ENCODE measurements around the gene EIF2D. TPM values are rescaled to one million over a fixed set of nuclear protein-coding genes. Genes with fewer than 3 reads are reported as not detected.

Gene EIF2D
- total and polyA plus RNA-seq, 2 of the 13 experiments (the other 11 are each of a cell fraction or from before 2014, with no cell fraction given): 45.1 to 64.9 TPM

- TF ChIP-seq ZNF383 (CRISPR knock-in tag; IDR thresholded peaks at IDR 0.05; ENCODE audit: borderline replicate concordance) (no peak), ZNF660 (CRISPR knock-in tag; IDR thresholded peaks at IDR 0.05; ENCODE audit: borderline replicate concordance, low read depth) (no peak), NFKB2 (CRISPR knock-in tag; IDR thresholded peaks at IDR 0.05; ENCODE audit: borderline replicate concordance) (no peak), NR3C1 (CRISPR knock-in tag; IDR thresholded peaks at IDR 0.05) (no peak), TFE3 (CRISPR knock-in tag; IDR thresholded peaks at IDR 0.05) (peak; percentile 20; the same call in 1 of the 2 replicates), CCDC6 (CRISPR knock-in tag; IDR thresholded peaks at IDR 0.05) (no peak), ZNF225 (CRISPR knock-in tag; IDR thresholded peaks at IDR 0.05) (no peak), ZSCAN25 (CRISPR knock-in tag; IDR thresholded peaks at IDR 0.05) (no peak), ZNF549 (CRISPR knock-in tag; IDR thresholded peaks at IDR 0.05) (no peak), WIZ (CRISPR knock-in tag; IDR thresholded peaks at IDR 0.05) (no peak), ZNF441 (CRISPR knock-in tag; IDR thresholded peaks at IDR 0.05; ENCODE audit: borderline replicate concordance) (no peak), THRA (CRISPR knock-in tag; IDR thresholded peaks at IDR 0.05; ENCODE audit: borderline replicate concordance) (peak; percentile 45; the same call in 1 of the 2 replicates), ADNP (CRISPR knock-in tag; IDR thresholded peaks at IDR 0.05) (no peak), DNMT3B (CRISPR knock-in tag; conservative IDR thresholded peaks at IDR 0.05) (no peak), ZNF124 (CRISPR knock-in tag; IDR thresholded peaks at IDR 0.05) (no peak)
- TF ChIP-seq, protein P1, sequence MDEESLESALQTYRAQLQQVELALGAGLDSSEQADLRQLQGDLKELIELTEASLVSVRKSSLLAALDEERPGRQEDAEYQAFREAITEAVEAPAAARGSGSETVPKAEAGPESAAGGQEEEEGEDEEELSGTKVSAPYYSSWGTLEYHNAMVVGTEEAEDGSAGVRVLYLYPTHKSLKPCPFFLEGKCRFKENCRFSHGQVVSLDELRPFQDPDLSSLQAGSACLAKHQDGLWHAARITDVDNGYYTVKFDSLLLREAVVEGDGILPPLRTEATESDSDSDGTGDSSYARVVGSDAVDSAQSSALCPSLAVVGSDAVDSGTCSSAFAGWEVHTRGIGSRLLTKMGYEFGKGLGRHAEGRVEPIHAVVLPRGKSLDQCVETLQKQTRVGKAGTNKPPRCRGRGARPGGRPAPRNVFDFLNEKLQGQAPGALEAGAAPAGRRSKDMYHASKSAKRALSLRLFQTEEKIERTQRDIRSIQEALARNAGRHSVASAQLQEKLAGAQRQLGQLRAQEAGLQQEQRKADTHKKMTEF (CRISPR knock-in tag; IDR thresholded peaks at IDR 0.05): peak; percentile 28; the same call in 1 of the 2 replicates
- TF ChIP-seq, protein P2, sequence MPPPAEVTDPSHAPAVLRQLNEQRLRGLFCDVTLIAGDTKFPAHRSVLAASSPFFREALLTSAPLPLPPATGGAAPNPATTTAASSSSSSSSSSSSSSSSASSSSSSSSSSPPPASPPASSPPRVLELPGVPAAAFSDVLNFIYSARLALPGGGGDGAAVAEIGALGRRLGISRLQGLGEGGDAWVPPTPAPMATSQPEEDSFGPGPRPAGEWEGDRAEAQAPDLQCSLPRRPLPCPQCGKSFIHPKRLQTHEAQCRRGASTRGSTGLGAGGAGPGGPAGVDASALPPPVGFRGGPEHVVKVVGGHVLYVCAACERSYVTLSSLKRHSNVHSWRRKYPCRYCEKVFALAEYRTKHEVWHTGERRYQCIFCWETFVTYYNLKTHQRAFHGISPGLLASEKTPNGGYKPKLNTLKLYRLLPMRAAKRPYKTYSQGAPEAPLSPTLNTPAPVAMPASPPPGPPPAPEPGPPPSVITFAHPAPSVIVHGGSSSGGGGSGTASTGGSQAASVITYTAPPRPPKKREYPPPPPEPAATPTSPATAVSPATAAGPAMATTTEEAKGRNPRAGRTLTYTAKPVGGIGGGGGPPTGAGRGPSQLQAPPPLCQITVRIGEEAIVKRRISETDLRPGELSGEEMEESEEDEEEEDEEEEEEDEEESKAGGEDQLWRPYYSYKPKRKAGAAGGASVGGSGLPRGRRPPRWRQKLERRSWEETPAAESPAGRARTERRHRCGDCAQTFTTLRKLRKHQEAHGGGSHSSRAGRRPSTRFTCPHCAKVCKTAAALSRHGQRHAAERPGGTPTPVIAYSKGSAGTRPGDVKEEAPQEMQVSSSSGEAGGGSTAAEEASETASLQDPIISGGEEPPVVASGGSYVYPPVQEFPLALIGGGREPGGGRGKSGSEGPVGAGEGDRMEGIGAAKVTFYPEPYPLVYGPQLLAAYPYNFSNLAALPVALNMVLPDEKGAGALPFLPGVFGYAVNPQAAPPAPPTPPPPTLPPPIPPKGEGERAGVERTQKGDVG (CRISPR knock-in tag; IDR thresholded peaks at IDR 0.05; ENCODE audit: borderline replicate concordance): no peak
- TF ChIP-seq, protein P3, sequence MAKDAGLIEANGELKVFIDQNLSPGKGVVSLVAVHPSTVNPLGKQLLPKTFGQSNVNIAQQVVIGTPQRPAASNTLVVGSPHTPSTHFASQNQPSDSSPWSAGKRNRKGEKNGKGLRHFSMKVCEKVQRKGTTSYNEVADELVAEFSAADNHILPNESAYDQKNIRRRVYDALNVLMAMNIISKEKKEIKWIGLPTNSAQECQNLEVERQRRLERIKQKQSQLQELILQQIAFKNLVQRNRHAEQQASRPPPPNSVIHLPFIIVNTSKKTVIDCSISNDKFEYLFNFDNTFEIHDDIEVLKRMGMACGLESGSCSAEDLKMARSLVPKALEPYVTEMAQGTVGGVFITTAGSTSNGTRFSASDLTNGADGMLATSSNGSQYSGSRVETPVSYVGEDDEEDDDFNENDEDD (CRISPR knock-in tag; IDR thresholded peaks at IDR 0.05; ENCODE audit: borderline replicate concordance): no peak
- TF ChIP-seq, protein P4, sequence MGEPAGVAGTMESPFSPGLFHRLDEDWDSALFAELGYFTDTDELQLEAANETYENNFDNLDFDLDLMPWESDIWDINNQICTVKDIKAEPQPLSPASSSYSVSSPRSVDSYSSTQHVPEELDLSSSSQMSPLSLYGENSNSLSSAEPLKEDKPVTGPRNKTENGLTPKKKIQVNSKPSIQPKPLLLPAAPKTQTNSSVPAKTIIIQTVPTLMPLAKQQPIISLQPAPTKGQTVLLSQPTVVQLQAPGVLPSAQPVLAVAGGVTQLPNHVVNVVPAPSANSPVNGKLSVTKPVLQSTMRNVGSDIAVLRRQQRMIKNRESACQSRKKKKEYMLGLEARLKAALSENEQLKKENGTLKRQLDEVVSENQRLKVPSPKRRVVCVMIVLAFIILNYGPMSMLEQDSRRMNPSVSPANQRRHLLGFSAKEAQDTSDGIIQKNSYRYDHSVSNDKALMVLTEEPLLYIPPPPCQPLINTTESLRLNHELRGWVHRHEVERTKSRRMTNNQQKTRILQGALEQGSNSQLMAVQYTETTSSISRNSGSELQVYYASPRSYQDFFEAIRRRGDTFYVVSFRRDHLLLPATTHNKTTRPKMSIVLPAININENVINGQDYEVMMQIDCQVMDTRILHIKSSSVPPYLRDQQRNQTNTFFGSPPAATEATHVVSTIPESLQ (CRISPR knock-in tag; conservative IDR thresholded peaks at IDR 0.05): no peak
Measured at GRCh38 chr1:206556047-206556749, 56.1 kb downstream of the EIF2D start (continued).
